ENCODE results near the gene CHMP4A. TPM values are rescaled to one million over a fixed set of nuclear protein-coding genes. Genes with fewer than 3 reads are reported as not detected.

Gene CHMP4A
- total RNA-seq, result 53.0 TPM

GRCh38 chr14:24212924-24213865 lies at the start of gene CHMP4A:
Gene CHMP4A (minus strand): TSS chr14:24213488. CDS start chr14:24213439, 49 bp downstream.
- peak; percentile 97 for DNase-seq (ENCODE audit: low spot score)

- DNase-seq (ENCODE audit: low spot score), result no peak
Measured at GRCh38 chr14:24261969-24262327, 48.7 kb upstream of the CHMP4A start.

- DNase-seq (ENCODE audit: low spot score), result no peak
Measured at GRCh38 chr14:24261256-24261968, 48.1 kb upstream of the CHMP4A start.

- no peak for DNase-seq (ENCODE audit: low spot score)
Measured at GRCh38 chr14:24260780-24261157, 47.5 kb upstream of the CHMP4A start.

GRCh38 chr14:24260026-24260779 lies 46.9 kb upstream of the CHMP4A start:
- no peak for DNase-seq (ENCODE audit: low spot score)

- no peak for DNase-seq (ENCODE audit: low spot score)
Measured at GRCh38 chr14:24259282-24260025, 46.2 kb upstream of the CHMP4A start.

GRCh38 chr14:24258548-24259265 lies 45.4 kb upstream of the CHMP4A start:
- DNase-seq (ENCODE audit: low spot score), result no peak

GRCh38 chr14:24258119-24258518 lies 44.8 kb upstream of the CHMP4A start:
- no peak for DNase-seq (ENCODE audit: low spot score)

GRCh38 chr14:24256960-24257359 lies 43.7 kb upstream of the CHMP4A start:
- no peak for DNase-seq (ENCODE audit: low spot score)

- DNase-seq (ENCODE audit: low spot score), result no peak
Measured at GRCh38 chr14:24255931-24256711, 42.8 kb upstream of the CHMP4A start.

- no peak for DNase-seq (ENCODE audit: low spot score)
Measured at GRCh38 chr14:24255438-24255837, 42.1 kb upstream of the CHMP4A start.

- no peak for DNase-seq (ENCODE audit: low spot score)
Measured at GRCh38 chr14:24254630-24255392, 41.5 kb upstream of the CHMP4A start.

GRCh38 chr14:24253936-24254335 lies 40.6 kb upstream of the CHMP4A start:
- no peak for DNase-seq (ENCODE audit: low spot score)

GRCh38 chr14:24252289-24253124 lies 39.2 kb upstream of the CHMP4A start:
- DNase-seq (ENCODE audit: low spot score), result no peak

- no peak for DNase-seq (ENCODE audit: low spot score)
Measured at GRCh38 chr14:24251880-24252288, 38.6 kb upstream of the CHMP4A start.

- no peak for DNase-seq (ENCODE audit: low spot score)
Measured at GRCh38 chr14:24250354-24250753, 37.1 kb upstream of the CHMP4A start.

- no peak for DNase-seq (ENCODE audit: low spot score)
Measured at GRCh38 chr14:24249230-24250021, 36.1 kb upstream of the CHMP4A start.

GRCh38 chr14:24247422-24247821 lies 34.1 kb upstream of the CHMP4A start:
- no peak for DNase-seq (ENCODE audit: low spot score)
